ENCODE data around the gene FAM43A.

Gene FAM43A

GRCh38 chr3:194675081-194675640 lies 10.5 kb upstream of the FAM43A start:
- H3K4me1 ChIP-seq (ENCODE audit: insufficient read depth, poor library complexity, severe bottlenecking): peaks cover 6% of the 10 kb centered on the region
- H3K27me3 ChIP-seq (ENCODE audit: insufficient read depth, poor library complexity, severe bottlenecking): no peaks in the 10 kb centered on the region
- H3K9me3 ChIP-seq (ENCODE audit: severe bottlenecking): no peaks in the 10 kb centered on the region
- ATAC-seq (ENCODE audit: low read depth) (no peak), DNase-seq (ENCODE audit: low spot score) (no peak)
- TF ChIP-seq CTCF (IDR thresholded peaks at IDR 0.05; ENCODE audit: poor library complexity, severe bottlenecking): no peak
- H3K27ac ChIP-seq (ENCODE audit: poor library complexity, severe bottlenecking): no peak overlapping the region
- H3K4me3 ChIP-seq (ENCODE audit: severe bottlenecking): no peak overlapping the region
- H3K36me3 ChIP-seq (ENCODE audit: low read depth): 0 out of 2 replicates have a peak, but pooled peaks cover 1% of the 10 kb centered on the region

GRCh38 chr3:194675680-194676079 lies 10.0 kb upstream of the FAM43A start:
- ATAC-seq (ENCODE audit: low read depth) (no peak), DNase-seq (ENCODE audit: low spot score) (no peak)
- Histone ChIP-seq H3K9me3 (ENCODE audit: severe bottlenecking) (no peaks in the 10 kb centered on the region), H3K27ac (ENCODE audit: poor library complexity, severe bottlenecking) (no peak overlapping the region), H3K4me3 (ENCODE audit: severe bottlenecking) (no peak overlapping the region), H3K27me3 (ENCODE audit: insufficient read depth, poor library complexity, severe bottlenecking) (no peaks in the 10 kb centered on the region), H3K36me3 (ENCODE audit: low read depth) (no peaks in the 10 kb centered on the region), H3K4me1 (ENCODE audit: insufficient read depth, poor library complexity, severe bottlenecking) (peaks cover 6% of the 10 kb centered on the region)
- TF ChIP-seq CTCF (IDR thresholded peaks at IDR 0.05; ENCODE audit: poor library complexity, severe bottlenecking): no peak

GRCh38 chr3:194676471-194676870 lies 9.2 kb upstream of the FAM43A start:
- Histone ChIP-seq H3K27me3 (ENCODE audit: insufficient read depth, poor library complexity, severe bottlenecking) (no peaks in the 10 kb centered on the region), H3K4me1 (ENCODE audit: insufficient read depth, poor library complexity, severe bottlenecking) (no peaks in the 10 kb centered on the region), H3K9me3 (ENCODE audit: severe bottlenecking) (no peaks in the 10 kb centered on the region), H3K4me3 (ENCODE audit: severe bottlenecking) (no peak overlapping the region), H3K36me3 (ENCODE audit: low read depth) (no peaks in the 10 kb centered on the region), H3K27ac (ENCODE audit: poor library complexity, severe bottlenecking) (no peak overlapping the region)
- ATAC-seq (ENCODE audit: low read depth) (no peak), DNase-seq (ENCODE audit: low spot score) (no peak)
- TF ChIP-seq CTCF (IDR thresholded peaks at IDR 0.05; ENCODE audit: poor library complexity, severe bottlenecking): no peak

- Histone ChIP-seq H3K4me3 (ENCODE audit: severe bottlenecking) (no peak overlapping the region), H3K4me1 (ENCODE audit: insufficient read depth, poor library complexity, severe bottlenecking) (peaks cover 10% of the 10 kb centered on the region), H3K27me3 (ENCODE audit: insufficient read depth, poor library complexity, severe bottlenecking) (no peaks in the 10 kb centered on the region), H3K36me3 (ENCODE audit: low read depth) (no peaks in the 10 kb centered on the region), H3K27ac (ENCODE audit: poor library complexity, severe bottlenecking) (no peak overlapping the region), H3K9me3 (ENCODE audit: severe bottlenecking) (no peaks in the 10 kb centered on the region)
- DNase-seq (ENCODE audit: low spot score): no peak
- ATAC-seq (ENCODE audit: low read depth): no peak
- no peak for TF ChIP-seq CTCF (IDR thresholded peaks at IDR 0.05; ENCODE audit: poor library complexity, severe bottlenecking)
Observed at GRCh38 chr3:194680888-194681615, 4.6 kb upstream of the FAM43A start.

GRCh38 chr3:194682189-194682693 lies 3.4 kb upstream of the FAM43A start:
- ATAC-seq (ENCODE audit: low read depth) (no peak), DNase-seq (ENCODE audit: low spot score) (no peak)
- Histone ChIP-seq H3K4me3 (ENCODE audit: severe bottlenecking) (no peak overlapping the region), H3K4me1 (ENCODE audit: insufficient read depth, poor library complexity, severe bottlenecking) (peaks cover 10% of the 10 kb centered on the region), H3K27ac (ENCODE audit: poor library complexity, severe bottlenecking) (no peak overlapping the region), H3K36me3 (ENCODE audit: low read depth) (no peaks in the 10 kb centered on the region), H3K9me3 (ENCODE audit: severe bottlenecking) (no peaks in the 10 kb centered on the region), H3K27me3 (ENCODE audit: insufficient read depth, poor library complexity, severe bottlenecking) (peaks cover 4% of the 10 kb centered on the region)
- no peak for TF ChIP-seq CTCF (IDR thresholded peaks at IDR 0.05; ENCODE audit: poor library complexity, severe bottlenecking)

All from RWPE2 (cell line).